Endothelial cell of umbilical vein (primary cell): ENCODE data around the gene CD207. TPM values are rescaled to one million over a fixed set of nuclear protein-coding genes. Genes with fewer than 3 reads are reported as not detected.

ENCODE experiments used
- BruUV-seq: library from RNA; stranded (reverse); fragments of 400-500 nt; replicated peaks from 2 replicates; lab custom pipeline; 2021; lab: Mats Ljungman, UMichigan
- CTCF ChIA-PET: fragments of 300-600, 350-600 bp; sonication (Branson Sonifier 250); formaldehyde crosslinking; loops from one replicate; lab custom pipeline; 2021; ENCODE audit warnings: antibody characterized with exemption, inconsistent platforms; lab: Charles Lee
- POLR2A ChIA-PET: fragments of 300-600, 350-600 bp; sonication (Branson Sonifier 250); formaldehyde crosslinking; loops from one replicate; lab custom pipeline; 2021; ENCODE audit warnings: antibody characterized with exemption, inconsistent platforms; lab: Charles Lee
- DNase-seq: peaks from one replicate; pipeline ENCODE4 v3.0.0-alpha.2; 2011; ENCODE audit warnings: low read depth, low spot score
- FAIRE-seq: peaks from 2 replicates; lab custom pipeline; 2011; peaks lifted over from hg19 to GRCh38; lab: Jason Lieb, UNC
- H2AFZ ChIP-seq: 2 replicates; pipeline ENCODE4 v1.6.0; 2012; ENCODE audit warnings: low read depth, low read length, control low read depth, inconsistent platforms
- H3K27ac ChIP-seq: 2 replicates; pipeline ENCODE4 v1.5.1; 2011; ENCODE audit warnings: low read depth, mild to moderate bottlenecking, control low read depth, low read length, moderate library complexity; ENCODE audit not compliant: insufficient read depth
- H3K27me3 ChIP-seq, 2 experiments: 2 replicates each; pipeline versions ENCODE4 v1.6.0 to v1.6.1; 2011; ENCODE audit warnings: low read length in 2 of 2, mixed read lengths in 1 of 2; ENCODE audit not compliant: control insufficient read depth in 2 of 2, insufficient read depth in 2 of 2
- H3K36me3 ChIP-seq, 2 experiments: 2 replicates in 1 of 2; 3 replicates in 1 of 2; pipeline ENCODE4 v1.5.1; 2011; ENCODE audit warnings: low read length in 2 of 2, mild to moderate bottlenecking in 1 of 2, moderate library complexity in 1 of 2; ENCODE audit not compliant: control insufficient read depth in 2 of 2, insufficient read depth in 2 of 2; ENCODE audit errors: extremely low read depth in 1 of 2
- H3K4me1 ChIP-seq: 3 replicates; pipeline ENCODE4 v1.5.1; 2011; ENCODE audit warnings: mild to moderate bottlenecking, low read length; ENCODE audit not compliant: control insufficient read depth, insufficient read depth; ENCODE audit errors: extremely low read depth
- H3K4me2 ChIP-seq: 2 replicates; pipeline ENCODE4 v1.6.1; 2011; ENCODE audit warnings: low read length, control low read depth, mixed read lengths; ENCODE audit not compliant: insufficient read depth
- H3K4me3 ChIP-seq, 3 experiments: fragments of 200-600 bp in 1 of 3; sonication (generic), shearing (Covaris generic) in 1 of 3; replicated peaks in 1 of 3; 2 replicates each; pipeline ENCODE4 v1.5.1; 2011 to 2016; ENCODE audit warnings: control low read depth in 3 of 3, low read length in 3 of 3, mild to moderate bottlenecking in 2 of 3, inconsistent platforms in 1 of 3, low read depth in 1 of 3, moderate library complexity in 1 of 3; ENCODE audit not compliant: insufficient read depth in 1 of 3
- H3K79me2 ChIP-seq: 2 replicates; pipeline ENCODE4 v1.6.0; 2012; ENCODE audit warnings: low read length, inconsistent platforms; ENCODE audit not compliant: control insufficient read depth, insufficient read depth
- H3K9ac ChIP-seq: replicated peaks from 2 replicates; pipeline ENCODE3; 2011; ENCODE audit warnings: low read length, control low read depth; ENCODE audit not compliant: insufficient read depth; ENCODE audit errors: extremely low read depth
- H3K9me1 ChIP-seq: replicated peaks from 3 replicates; pipeline ENCODE4 v1.6.0; 2011; ENCODE audit warnings: mild to moderate bottlenecking, low read length; ENCODE audit not compliant: control insufficient read depth, insufficient read depth; ENCODE audit errors: extremely low read depth
- H3K9me3 ChIP-seq: replicated peaks from 2 replicates; pipeline ENCODE4 v1.5.1; 2012; ENCODE audit warnings: low read length, inconsistent platforms; ENCODE audit not compliant: control insufficient read depth, insufficient read depth
- H4K20me1 ChIP-seq: replicated peaks from 2 replicates; pipeline ENCODE3; 2011; ENCODE audit warnings: mild to moderate bottlenecking, low read length; ENCODE audit not compliant: control insufficient read depth, insufficient read depth; ENCODE audit errors: extremely low read depth
- EZH2 ChIP-seq: IDR thresholded peaks from 2 replicates; pipeline ENCODE4 v1.6.1; 2012; ENCODE audit warnings: borderline replicate concordance, low read depth, mild to moderate bottlenecking, moderate library complexity, low read length, inconsistent platforms; ENCODE audit not compliant: severe bottlenecking
- FOS ChIP-seq: IDR thresholded peaks from 2 replicates; pipeline ENCODE4 v1.6.1; 2011; ENCODE audit warnings: mild to moderate bottlenecking, low read length, moderate library complexity, borderline replicate concordance; ENCODE audit not compliant: insufficient read depth
- GATA2 ChIP-seq: IDR thresholded peaks from 2 replicates; pipeline ENCODE4 v1.7.0; 2011; ENCODE audit warnings: low read depth, mild to moderate bottlenecking, moderate library complexity, mixed read lengths, low read length; ENCODE audit not compliant: insufficient read length, insufficient read depth
- JUN ChIP-seq: IDR thresholded peaks from 2 replicates; pipeline ENCODE4 v1.6.1; 2011; ENCODE audit warnings: borderline replicate concordance, low read depth; ENCODE audit not compliant: insufficient read length, insufficient read depth
- MYC ChIP-seq: IDR thresholded peaks from one replicate; pipeline ENCODE4 v1.6.1; 2011; ENCODE audit warnings: mild to moderate bottlenecking, low read depth, low read length
- POLR2A ChIP-seq: IDR thresholded peaks from 2 replicates; pipeline ENCODE4 v1.6.1; 2012; ENCODE audit warnings: low read depth, mild to moderate bottlenecking, control low read depth, low read length
- POLR2AphosphoS5 ChIP-seq: IDR thresholded peaks from 2 replicates; pipeline ENCODE4 v1.6.1; 2012; ENCODE audit warnings: low read depth, mild to moderate bottlenecking, control low read depth, low read length, moderate library complexity; ENCODE audit not compliant: insufficient read depth
- dilution Hi-C: fragments of 300-500 bp; cut with MboI; formaldehyde crosslinking; loops from one replicate; pipeline ENCODE4 v1.15.0; 2019; ENCODE audit warnings: low sequenced_read_pairs; ENCODE audit not compliant: extremely low pct_ligation_motif_present
- intact Hi-C: fragments of 100-400 bp; cut with micrococcal nuclease; formaldehyde crosslinking; loops from one replicate; pipeline ENCODE4 v1.10.0; 2022
- polyA plus RNA-seq, 4 experiments: library from polyadenylated mRNA; depleted of rRNA in 3 of 4; stranded (reverse) in 3 of 4; unstranded in 1 of 4; fragments of >200 nt; gene quantifications; 2 replicates each; pipeline versions ENCODE4 v1.2.1 to v1.2.3, GENCODE V29; 2011 to 2012; ENCODE audit warnings: missing spikeins in 1 of 4
- total RNA-seq: library from RNA; stranded (reverse); gene quantifications from 2 replicates; pipeline ENCODE4 v1.2.3, GENCODE V29; 2021
- TF ChIP-seq, protein P1 (sequence below), 2 donors: IDR thresholded peaks; 1 replicate in 1 of 2; 2 replicates in 1 of 2; pipeline ENCODE4 v1.5.1; 2011; ENCODE audit warnings: low read length in 2 of 2, mild to moderate bottlenecking in 2 of 2, moderate library complexity in 2 of 2, control low read depth in 1 of 2, inconsistent platforms in 1 of 2, low read depth in 1 of 2; ENCODE audit not compliant: insufficient read depth in 1 of 2; ENCODE audit errors: extremely low read depth in 1 of 2
- TF ChIP-seq, protein P2 (sequence below): IDR thresholded peaks from 2 replicates; pipeline ENCODE4 v1.6.1; 2011; ENCODE audit not compliant: insufficient read depth, insufficient read length

CD207 gene
- total and polyA plus RNA-seq, 2 donors (not counting 3 experiments of a cell fraction or from before 2014, with no cell fraction given), result not detected

DNA sequence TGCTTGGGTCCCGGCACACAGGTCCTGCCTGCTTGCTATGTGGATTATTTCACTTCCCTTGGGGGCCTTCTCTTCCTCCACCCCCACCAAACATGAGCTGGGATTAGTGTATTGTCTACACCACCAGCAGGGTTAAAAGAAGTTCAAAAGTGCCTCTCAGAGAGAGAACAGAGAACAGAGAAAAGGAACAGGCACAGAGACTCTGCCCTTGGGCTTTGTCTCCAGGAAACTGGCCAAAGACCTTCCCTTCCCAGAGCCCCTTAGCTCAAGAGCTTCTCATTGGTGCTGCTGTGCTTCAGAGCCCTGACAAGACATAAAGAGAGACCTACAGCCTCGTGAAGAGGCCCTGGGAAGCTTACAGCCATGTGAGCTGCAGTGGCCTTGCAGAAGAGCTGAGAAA lies 38.1 kb downstream of the CD207 start:
- ChIA-PET CTCF (interaction anchor here (1.7 to 1.9 kb wide), 2 partner anchors 9 to 151 kb away, joined by 4 to 7 read pairs; no protein-coding TSS in a partner anchor), POLR2A (no interaction called here)
- FAIRE-seq (no peak), DNase-seq (no peak)
- Histone ChIP-seq H2AFZ (no peak overlapping the region), H3K79me2 (no peaks in the 10 kb centered on the region), H3K4me1 (no peaks in the 10 kb centered on the region), H3K9ac (no peak overlapping the region), H3K4me2 (no peak overlapping the region), H3K4me3 (no peak overlapping the region), H3K27ac (no peak overlapping the region), H3K27me3 (peaks cover 19 to 22% of the 10 kb centered on the region in 2 experiments), H3K9me3 (no peaks in the 10 kb centered on the region), H3K36me3 (no peaks in the 10 kb centered on the region), H3K9me1 (no peaks in the 10 kb centered on the region), H4K20me1 (no peaks in the 10 kb centered on the region)
- intact Hi-C loops (no loop called here), dilution Hi-C loops (no loop called here)
- TF ChIP-seq POLR2A (no peak), POLR2AphosphoS5 (no peak), GATA2 (no peak), MYC (no peak), FOS (no peak), JUN (no peak), EZH2 (no peak)
- TF ChIP-seq, protein P1, sequence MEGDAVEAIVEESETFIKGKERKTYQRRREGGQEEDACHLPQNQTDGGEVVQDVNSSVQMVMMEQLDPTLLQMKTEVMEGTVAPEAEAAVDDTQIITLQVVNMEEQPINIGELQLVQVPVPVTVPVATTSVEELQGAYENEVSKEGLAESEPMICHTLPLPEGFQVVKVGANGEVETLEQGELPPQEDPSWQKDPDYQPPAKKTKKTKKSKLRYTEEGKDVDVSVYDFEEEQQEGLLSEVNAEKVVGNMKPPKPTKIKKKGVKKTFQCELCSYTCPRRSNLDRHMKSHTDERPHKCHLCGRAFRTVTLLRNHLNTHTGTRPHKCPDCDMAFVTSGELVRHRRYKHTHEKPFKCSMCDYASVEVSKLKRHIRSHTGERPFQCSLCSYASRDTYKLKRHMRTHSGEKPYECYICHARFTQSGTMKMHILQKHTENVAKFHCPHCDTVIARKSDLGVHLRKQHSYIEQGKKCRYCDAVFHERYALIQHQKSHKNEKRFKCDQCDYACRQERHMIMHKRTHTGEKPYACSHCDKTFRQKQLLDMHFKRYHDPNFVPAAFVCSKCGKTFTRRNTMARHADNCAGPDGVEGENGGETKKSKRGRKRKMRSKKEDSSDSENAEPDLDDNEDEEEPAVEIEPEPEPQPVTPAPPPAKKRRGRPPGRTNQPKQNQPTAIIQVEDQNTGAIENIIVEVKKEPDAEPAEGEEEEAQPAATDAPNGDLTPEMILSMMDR (IDR thresholded peaks at IDR 0.05; ENCODE audit: extremely low read depth in 1 of 2, insufficient read depth in 1 of 2, low read depth in 1 of 2, low read length in 2 of 2), result no peak
- TF ChIP-seq, protein P2, sequence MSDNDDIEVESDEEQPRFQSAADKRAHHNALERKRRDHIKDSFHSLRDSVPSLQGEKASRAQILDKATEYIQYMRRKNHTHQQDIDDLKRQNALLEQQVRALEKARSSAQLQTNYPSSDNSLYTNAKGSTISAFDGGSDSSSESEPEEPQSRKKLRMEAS, result no peak
- no TSS peak for BruUV-seq
